Stimulated activated CD4-positive, alpha-beta T cell treated with anti-CD3 and anti-CD28 coated beads, TNF-alpha, amount 100 ng/mL, for 1 hour (primary cell): ENCODE results near the gene ACADSB.

Experiments used
- DNase-seq, 3 donors: peaks; one replicate each; pipeline ENCODE4 v3.0.0-alpha.2; 2020; ENCODE audit warnings: low read depth in 3 of 3, low spot score in 1 of 3

The ACADSB gene

GRCh38 chr10:123008355-123009104 is at the start of gene ACADSB, which contains the start of gene IKZF5:
Gene ACADSB, plus strand, starts transcription at chr10:123009006. Its CDS starts 24 bp downstream, at chr10:123009030.
Gene IKZF5, minus strand, starts transcription at chr10:123008795. Its CDS starts 10,170 bp downstream, at chr10:122998625.
- peak; percentile 87 to 93 (median 91) for DNase-seq

DNA sequence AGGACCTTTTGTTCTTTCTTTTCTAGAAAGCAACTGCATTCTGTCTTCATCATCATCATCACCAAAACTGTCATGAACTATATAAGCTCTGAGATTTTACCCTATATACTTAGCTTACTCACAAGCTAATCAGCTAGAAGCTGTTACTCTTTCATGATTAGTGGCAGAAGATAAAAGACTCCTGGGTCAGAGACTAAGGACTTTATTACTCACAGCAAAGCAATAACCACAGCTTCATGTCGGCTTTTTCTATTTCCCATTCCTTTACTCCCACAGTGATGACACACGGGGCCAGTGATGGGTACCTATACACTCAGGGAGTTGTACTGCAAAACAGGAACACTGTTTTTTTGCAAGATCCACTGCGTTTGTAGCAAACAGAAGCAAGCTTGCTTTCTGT is 46.4 kb upstream of the ACADSB start:
- DNase-seq = no peak

DNA sequence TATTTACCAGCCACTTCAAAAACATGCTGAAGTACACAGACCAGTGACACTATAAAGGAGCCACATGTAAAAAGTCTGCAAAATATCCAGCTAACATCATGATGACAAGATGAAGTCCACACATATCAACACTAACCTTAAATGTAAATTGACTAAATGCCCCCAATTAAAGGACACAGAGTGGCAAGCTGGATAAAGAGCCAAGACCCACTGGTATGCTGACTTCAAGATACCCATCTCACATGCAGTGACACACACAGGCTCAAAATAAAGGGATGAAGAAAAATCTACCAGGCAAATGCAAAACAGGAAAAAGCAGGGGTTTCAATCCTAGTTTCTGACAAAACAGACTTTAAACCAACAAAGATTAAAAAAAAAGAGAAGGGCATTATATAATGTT is 41.9 kb upstream of the ACADSB start:
- DNase-seq = no peak

GRCh38 chr10:122968698-122969097 is 40.1 kb upstream of the ACADSB start:
- DNase-seq = no peak

- DNase-seq = no peak
Observed at GRCh38 chr10:122974023-122974422, 34.8 kb upstream of the ACADSB start.

DNA sequence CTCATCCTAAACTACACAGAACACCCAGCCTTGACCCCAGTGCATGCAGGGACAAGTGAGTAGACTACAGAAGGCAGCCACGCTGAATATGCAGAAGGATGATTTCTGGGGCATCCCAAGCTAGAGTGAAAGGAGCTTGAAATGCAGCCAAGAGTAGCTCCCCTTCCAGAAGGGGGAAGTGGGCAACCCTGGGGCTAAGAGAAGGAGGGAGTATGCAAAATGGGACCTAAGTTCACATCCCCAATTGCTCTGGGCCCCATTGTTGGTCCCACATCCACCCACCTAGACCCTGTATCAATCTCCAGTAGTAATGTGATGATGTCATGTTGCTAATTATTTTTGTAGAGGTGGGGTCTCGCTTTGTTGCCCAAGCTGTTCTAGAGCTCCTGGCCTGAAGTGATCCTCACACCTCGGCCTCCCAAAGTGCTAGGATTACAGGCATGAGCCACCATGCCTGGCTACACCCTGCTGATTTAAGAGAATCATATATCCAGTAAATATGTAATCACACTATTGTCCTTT is 34.2 kb upstream of the ACADSB start:
- DNase-seq = no peak

DNA sequence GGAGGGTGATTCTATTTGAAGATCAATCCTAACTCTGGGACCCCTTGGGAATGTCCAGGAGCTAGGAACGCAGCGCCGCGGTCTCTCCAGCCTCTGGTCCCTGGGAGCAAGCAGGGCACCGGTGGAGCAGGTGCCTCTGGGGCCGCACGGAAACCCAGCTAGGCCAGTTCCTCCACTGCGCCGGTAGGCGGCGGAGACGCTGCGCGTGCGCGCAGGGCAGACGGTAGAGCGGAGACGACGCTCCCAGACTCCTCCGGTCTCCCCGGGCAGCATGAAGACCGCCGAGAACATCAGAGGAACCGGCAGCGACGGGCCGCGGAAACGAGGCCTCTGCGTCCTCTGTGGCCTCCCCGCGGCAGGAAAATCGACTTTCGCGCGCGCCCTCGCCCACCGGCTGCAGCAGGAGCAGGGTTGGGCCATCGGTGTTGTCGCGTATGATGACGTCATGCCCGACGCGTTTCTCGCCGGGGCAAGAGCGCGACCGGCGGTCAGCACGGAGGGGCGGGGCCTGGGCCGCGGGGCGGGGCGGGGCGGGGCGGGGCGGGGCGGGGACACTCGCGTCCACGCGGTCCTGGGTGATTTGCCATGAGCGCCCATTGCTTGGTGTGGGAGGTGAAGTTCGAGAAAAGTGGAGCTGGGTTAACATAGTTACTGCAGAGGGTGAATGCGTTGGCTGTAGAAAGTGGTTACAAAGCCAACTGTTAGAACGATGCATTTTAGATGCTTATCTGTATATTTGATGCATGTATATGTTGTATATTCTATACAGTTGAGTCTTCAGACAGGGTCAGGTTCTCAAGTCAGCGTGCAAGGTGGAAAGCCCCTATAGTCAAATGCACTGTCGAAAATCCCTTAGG is 28.4 kb upstream of the ACADSB start, which contains the start of gene PSTK:
Gene PSTK (plus strand): TSS at position 193 of the 857 bp plus-strand sequence. CDS start 79 bp downstream, at position 272.
- DNase-seq = peak; percentile 58 to 78 (median 72)

DNA sequence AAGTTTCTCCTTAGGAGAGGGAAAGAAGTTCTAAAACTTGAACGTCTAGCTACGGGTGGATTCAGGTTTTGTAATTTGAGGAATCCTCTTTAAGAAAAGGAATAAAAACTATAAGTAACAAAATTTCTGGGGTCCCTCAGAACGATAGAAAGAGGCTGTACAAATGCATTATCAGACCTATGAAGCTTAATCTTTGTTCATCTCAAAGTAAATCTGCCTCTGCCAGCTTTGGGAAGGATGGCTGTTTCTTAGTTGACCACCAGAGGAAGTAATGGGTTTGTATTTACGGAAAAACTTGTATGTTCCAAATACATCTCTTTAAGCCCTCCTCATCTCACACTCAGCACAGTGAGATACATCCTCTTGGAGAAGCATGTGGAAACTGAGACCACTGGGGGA is 27.7 kb upstream of the ACADSB start:
- no peak for DNase-seq

GRCh38 chr10:122983898-122984297 is 24.9 kb upstream of the ACADSB start:
- DNase-seq = no peak

- DNase-seq = no peak
Observed at GRCh38 chr10:122984708-122985107, 24.1 kb upstream of the ACADSB start.

- no peak for DNase-seq
Observed at GRCh38 chr10:122986335-122986734, 22.5 kb upstream of the ACADSB start.

DNA sequence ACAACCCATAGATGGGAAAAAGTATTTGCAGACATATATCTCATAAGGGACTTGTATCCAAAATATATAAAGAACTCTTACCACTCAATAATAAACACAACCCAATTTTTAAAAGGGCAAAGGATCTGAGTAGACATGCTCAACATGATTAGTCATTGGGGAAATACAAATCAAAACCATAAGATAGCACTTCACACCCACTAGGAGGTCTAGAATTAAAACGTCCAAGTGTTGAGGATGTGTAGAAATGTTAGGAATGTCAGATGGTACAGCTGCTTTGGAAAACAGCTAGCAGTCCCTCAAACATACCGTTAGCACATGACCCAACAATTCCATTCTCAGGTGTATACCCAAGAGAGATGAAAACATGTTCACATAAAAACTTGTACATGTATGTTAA is 20.3 kb upstream of the ACADSB start:
- DNase-seq = no peak

GRCh38 chr10:122990278-122990677 is 18.5 kb upstream of the ACADSB start:
- no peak for DNase-seq

- no peak for DNase-seq
Observed at GRCh38 chr10:122992031-122992585, 16.7 kb upstream of the ACADSB start.

- DNase-seq = no peak
Observed at GRCh38 chr10:122993797-122994336, 14.9 kb upstream of the ACADSB start.

GRCh38 chr10:122995936-122996335 is 12.9 kb upstream of the ACADSB start:
- DNase-seq = no peak

- no peak for DNase-seq
Observed at GRCh38 chr10:122997864-122998263, 10.9 kb upstream of the ACADSB start.

DNA sequence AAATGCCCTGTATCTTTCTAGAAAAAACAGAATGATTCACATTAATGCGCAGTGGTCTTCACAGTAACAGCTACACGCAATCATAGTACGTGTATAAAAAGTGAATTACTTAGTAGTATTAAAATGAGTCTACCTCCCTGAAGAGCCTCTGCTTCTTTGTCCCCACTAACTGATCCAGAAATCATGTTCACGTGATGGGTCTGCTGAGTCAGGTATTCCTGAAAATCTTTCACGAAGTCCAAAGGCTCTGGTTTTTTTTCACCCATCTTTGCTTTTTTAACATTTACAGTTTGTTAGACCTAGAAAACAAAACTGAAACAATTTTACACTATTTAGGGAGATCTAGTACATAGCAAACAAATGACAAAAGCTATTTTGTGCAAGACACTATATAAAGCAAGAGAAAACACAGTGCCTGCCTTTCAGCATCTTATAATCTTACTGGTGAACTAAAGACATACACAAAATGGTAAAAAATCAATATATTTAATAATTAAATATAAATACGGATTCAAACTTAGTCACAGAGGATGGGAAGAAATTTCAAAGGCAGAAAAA is 10.4 kb upstream of the ACADSB start:
- no peak for DNase-seq

- no peak for DNase-seq
Observed at GRCh38 chr10:122998934-122999333, 9.9 kb upstream of the ACADSB start.

DNA sequence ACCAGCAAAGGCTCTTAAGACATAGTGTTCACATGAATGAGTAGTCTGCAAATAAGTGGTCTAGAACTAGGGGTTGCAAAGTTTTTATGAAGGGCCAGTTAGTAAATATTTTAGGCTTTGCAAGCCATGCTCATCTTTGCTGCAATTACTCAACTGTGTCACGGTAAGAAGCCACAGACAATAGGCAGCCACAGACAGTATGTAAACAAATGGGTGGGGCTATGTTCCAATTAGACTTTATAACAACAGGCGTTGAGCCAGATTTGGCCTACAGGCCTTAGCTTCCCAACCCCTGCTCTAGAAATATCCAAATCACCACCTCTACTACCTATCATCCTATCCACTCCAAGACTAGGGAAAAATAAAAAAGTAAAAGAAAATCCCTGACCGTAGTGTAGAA is 9.5 kb upstream of the ACADSB start:
- DNase-seq = no peak

GRCh38 chr10:123000155-123000554 is 8.7 kb upstream of the ACADSB start:
- no peak for DNase-seq
